Gastroesophageal sphincter (tissue), 4 donors: Measurements from ENCODE around the gene CIBAR2. TPM values are rescaled to one million over a fixed set of nuclear protein-coding genes. Genes with fewer than 3 reads are reported as not detected.

Experiments used
- ATAC-seq: fragments of 150-250 bp; one replicate; pipeline ENCODE4 v1.9.1; 2016; ENCODE audit warnings: mild to moderate bottlenecking, moderate library complexity
- H3K27ac ChIP-seq, 4 donors: fragments of 200-600 bp; sonication (generic) in 3 of 4; 1 replicate in 3 of 4; 2 replicates in 1 of 4; pipeline ENCODE4 v1.5.1; 2016 to 2019
- H3K27me3 ChIP-seq: fragments of 200-600 bp; sonication (generic); one replicate; pipeline ENCODE4 v1.5.1; 2019
- H3K36me3 ChIP-seq, 2 donors: fragments of 200-600 bp; sonication (generic); one replicate each; pipeline ENCODE4 v1.5.1; 2019; ENCODE audit warnings: control low read depth in 1 of 2
- H3K4me1 ChIP-seq, 3 donors: fragments of 200-600 bp; sonication (generic); 1 replicate in 2 of 3; 2 replicates in 1 of 3; pipeline ENCODE4 v1.5.1; 2016 to 2019; ENCODE audit warnings: control low read depth in 2 of 3
- H3K4me3 ChIP-seq, 2 donors: fragments of 200-600 bp; sonication (generic); one replicate each; pipeline ENCODE4 v1.5.1; 2019; ENCODE audit warnings: mild to moderate bottlenecking in 1 of 2, moderate library complexity in 1 of 2
- H3K9me3 ChIP-seq, 3 donors: fragments of 200-600 bp; sonication (generic); one replicate each; pipeline ENCODE4 v1.5.1; 2017 to 2019; ENCODE audit warnings: control low read depth in 2 of 3
- EP300 ChIP-seq: sonication (generic); formaldehyde crosslinking; IDR thresholded peaks from one replicate; pipeline ENCODE4 v1.6.1; 2017; ENCODE audit warnings: antibody characterized with exemption, mild to moderate bottlenecking
- POLR2A ChIP-seq, 2 donors: fragments of 450-650 bp; IDR thresholded peaks; one replicate each; pipeline ENCODE4 v1.6.1; 2017; ENCODE audit warnings: antibody characterized with exemption in 2 of 2, mild to moderate bottlenecking in 2 of 2, moderate library complexity in 1 of 2
- POLR2AphosphoS5 ChIP-seq: sonication (generic); formaldehyde crosslinking; IDR thresholded peaks from one replicate; pipeline ENCODE4 v1.6.1; 2017; ENCODE audit warnings: antibody characterized with exemption
- WGBS, 2 donors: methylation state at CpG; one replicate each; pipeline ENCODE4 v1.1.5; 2018; ENCODE audit warnings: low coverage in 1 of 2; 5-methylcytosine and 5-hydroxymethylcytosine counted together
- total RNA-seq, 4 donors: library from RNA; depleted of rRNA; stranded (reverse); fragments of >200 nt; gene quantifications; one replicate each; pipeline ENCODE4 v1.1.0, GENCODE V29; 2016
- TF ChIP-seq, protein P1 (sequence below), 4 experiments: fragments of 200-600 bp in 2 of 4; fragments of 450-650 bp in 2 of 4; sonication (generic) in 1 of 4; IDR thresholded peaks; one replicate each; pipeline ENCODE4 v1.5.1; 2017 to 2019; ENCODE audit warnings: antibody characterized with exemption in 4 of 4, mild to moderate bottlenecking in 2 of 4, moderate library complexity in 2 of 4

The CIBAR2 gene
- not detected for total RNA-seq

DNA sequence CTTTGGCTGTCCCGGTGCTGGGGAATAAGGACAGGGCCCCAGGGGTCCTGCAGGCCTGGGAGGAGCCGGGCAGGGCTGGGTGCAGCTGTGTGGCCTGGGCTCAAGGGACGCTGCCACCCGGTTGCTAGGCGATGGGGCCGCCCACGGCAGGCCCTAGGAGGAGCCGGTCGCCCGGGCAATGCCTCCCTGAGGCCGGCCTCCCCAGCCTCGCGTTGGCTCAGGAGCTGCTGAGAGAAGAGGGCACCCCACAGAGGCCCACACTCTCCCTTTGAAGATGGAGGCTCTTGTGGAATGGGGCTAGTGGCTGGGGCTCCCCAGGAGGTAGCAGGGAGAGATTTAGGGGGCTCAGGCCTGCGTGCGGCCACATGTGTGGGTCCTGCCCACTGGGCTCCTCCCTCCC lies at the start of gene CIBAR2:
Gene CIBAR2 (minus strand): TSS at position 109 of the 400 bp plus-strand sequence. CDS start 120 bp downstream, outside the sequence.
- Histone ChIP-seq H3K36me3 (no peaks in the 10 kb centered on the region), H3K4me3 (no peak within 1 kb of the TSS), H3K9me3 (no peaks in the 10 kb centered on the region), H3K4me1 (peaks cover 0 to 11% (median 0%) of the 10 kb centered on the region in 3 donors), H3K27me3 (no peaks in the 10 kb centered on the region), H3K27ac (no peak within 1 kb of the TSS)
- TF ChIP-seq POLR2A (IDR thresholded peaks at IDR 0.05), result no peak
- TF ChIP-seq, protein P1, sequence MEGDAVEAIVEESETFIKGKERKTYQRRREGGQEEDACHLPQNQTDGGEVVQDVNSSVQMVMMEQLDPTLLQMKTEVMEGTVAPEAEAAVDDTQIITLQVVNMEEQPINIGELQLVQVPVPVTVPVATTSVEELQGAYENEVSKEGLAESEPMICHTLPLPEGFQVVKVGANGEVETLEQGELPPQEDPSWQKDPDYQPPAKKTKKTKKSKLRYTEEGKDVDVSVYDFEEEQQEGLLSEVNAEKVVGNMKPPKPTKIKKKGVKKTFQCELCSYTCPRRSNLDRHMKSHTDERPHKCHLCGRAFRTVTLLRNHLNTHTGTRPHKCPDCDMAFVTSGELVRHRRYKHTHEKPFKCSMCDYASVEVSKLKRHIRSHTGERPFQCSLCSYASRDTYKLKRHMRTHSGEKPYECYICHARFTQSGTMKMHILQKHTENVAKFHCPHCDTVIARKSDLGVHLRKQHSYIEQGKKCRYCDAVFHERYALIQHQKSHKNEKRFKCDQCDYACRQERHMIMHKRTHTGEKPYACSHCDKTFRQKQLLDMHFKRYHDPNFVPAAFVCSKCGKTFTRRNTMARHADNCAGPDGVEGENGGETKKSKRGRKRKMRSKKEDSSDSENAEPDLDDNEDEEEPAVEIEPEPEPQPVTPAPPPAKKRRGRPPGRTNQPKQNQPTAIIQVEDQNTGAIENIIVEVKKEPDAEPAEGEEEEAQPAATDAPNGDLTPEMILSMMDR (IDR thresholded peaks at IDR 0.05), result no peak
- no peak for TF ChIP-seq EP300
- TF ChIP-seq POLR2AphosphoS5, result no peak
- ATAC-seq, result no peak
- WGBS, 2 donors, result no CpG with 5 or more reads among the region's 15 CpGs

DNA sequence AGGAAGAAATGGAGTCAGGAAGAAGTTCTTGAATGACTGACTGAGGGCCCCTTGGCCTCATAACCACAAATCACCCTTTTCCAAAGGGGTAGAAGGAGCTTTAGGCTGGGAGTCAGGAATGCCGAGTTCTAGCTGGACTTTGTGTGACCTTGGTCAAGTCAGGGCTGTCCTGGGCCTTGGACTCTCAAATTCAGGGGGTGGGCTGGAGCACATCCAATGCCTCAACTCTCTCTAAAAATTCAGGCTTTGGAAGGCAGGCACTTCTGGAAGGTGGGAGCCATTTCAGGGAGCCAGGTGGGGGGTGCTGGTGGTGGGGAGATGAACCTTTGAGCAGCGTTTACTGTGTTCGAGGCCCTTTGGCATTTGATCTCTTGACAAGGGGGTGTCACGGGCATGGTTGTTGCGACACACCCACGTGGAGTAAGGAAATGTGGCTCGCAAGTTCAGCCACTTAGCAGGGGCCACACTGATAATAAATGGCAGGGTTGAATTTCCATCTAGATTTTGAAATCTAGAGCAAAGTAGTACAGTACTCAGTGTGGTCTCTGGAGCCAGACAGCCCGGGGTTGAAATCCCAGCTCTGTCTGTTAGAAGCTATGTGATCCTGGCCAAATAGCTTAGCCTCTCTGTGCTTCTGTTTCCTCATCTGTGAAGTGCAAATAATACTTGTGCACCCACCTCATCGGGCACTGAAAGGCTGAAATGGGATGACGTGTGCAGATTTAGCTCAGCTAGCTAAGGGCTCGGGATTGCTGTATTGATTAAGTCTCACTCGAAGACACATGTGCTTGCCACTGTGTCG lies 47.1 kb upstream of the CIBAR2 start:
- H3K4me3 ChIP-seq, result no peak overlapping the region
- H3K27me3 ChIP-seq, result no peaks in the 10 kb centered on the region
- peaks cover 0 to 45% (median 30%) of the 10 kb centered on the region in 3 donors for H3K4me1 ChIP-seq
- no peak for ATAC-seq
- H3K9me3 ChIP-seq, result no peaks in the 10 kb centered on the region
- no peak for TF ChIP-seq EP300
- TF ChIP-seq, protein P1 (IDR thresholded peaks at IDR 0.05), result no peak
- no peak for TF ChIP-seq POLR2A (IDR thresholded peaks at IDR 0.05)
- TF ChIP-seq POLR2AphosphoS5, result no peak
- peak overlapping the region in 1 of 4 donors; percentile 2 for H3K27ac ChIP-seq
- no peaks in the 10 kb centered on the region for H3K36me3 ChIP-seq
- 71 to 89% methylated on average over 3 to 9 of the region's 13 CpGs for WGBS, 2 donors

DNA sequence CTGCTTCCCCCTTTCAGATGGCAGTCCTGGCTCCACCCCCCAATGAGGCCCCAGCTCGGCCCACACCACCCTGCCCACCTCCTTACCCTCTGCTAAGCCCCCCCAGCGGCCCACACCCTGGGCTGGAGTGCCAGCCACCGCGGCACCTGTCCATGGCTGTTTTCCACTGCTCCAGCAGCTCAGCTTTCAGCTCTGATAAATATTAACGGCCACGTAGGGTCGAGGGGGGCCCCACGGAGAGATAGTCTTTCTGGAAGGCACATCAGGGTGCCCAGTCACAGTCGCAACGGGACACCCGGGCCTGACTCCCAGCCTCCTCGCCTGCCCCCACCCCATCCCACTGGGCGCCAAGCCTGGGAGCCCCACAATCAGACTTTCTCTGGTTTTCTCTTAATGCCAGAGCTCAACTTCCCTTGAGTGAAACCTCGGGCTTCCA lies 46.5 kb upstream of the CIBAR2 start:
- Histone ChIP-seq H3K4me3 (no peak overlapping the region), H3K27me3 (no peaks in the 10 kb centered on the region), H3K27ac (peak overlapping the region in 1 of 4 donors; percentile 2), H3K4me1 (peaks cover 0 to 39% (median 30%) of the 10 kb centered on the region in 3 donors), H3K36me3 (no peaks in the 10 kb centered on the region), H3K9me3 (no peaks in the 10 kb centered on the region)
- ATAC-seq, result no peak
- WGBS, 2 donors, result no CpG with 5 or more reads among the region's 14 CpGs
- TF ChIP-seq, protein P1 (IDR thresholded peaks at IDR 0.05), result no peak
- no peak for TF ChIP-seq EP300
- TF ChIP-seq POLR2AphosphoS5, result no peak
- TF ChIP-seq POLR2A (IDR thresholded peaks at IDR 0.05), result no peak

DNA sequence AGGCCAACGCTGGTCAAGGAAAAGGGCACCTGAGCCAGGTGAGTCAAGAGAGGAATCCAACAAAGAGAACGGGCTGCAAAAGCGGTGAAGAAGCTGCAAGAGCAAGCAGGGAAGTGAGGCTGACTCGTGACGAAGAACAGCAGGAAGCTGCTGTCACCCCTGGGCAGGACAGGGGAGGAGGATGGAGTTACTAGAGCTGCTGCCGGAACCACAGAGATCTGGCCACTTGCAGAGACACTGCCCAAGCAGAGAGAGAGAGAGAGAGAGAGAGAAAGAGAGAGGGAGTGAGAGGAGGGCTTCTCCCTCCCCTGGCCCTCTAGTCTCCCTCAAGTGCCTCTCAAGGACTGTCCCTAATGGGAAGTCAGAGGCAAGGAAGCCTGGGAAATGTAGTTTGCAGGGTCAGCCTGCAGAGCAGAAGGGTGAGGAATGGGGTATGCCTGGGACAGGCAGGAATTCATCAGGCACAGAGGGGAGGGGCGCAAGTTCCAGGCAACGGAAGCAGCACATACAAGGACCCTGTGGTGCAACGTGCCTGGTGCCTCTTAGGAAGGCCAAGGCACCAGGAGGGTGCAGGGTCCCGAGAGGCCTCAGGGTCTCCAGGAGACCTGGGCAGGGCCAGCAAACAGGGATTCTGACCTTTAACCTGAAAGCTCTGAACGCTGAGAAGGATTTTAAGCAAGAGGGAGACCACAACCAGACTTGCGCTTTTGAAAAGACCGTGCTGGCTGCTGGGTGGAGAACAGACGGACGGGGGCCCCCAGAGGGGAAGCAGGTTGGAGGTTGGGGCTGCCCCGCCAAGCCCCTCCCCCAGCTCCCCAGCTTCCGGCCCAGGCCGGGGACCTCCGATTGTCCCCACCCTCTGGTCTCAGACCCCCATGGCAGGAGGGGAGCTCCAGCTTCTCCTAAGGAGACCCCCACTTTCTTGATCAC lies 45.8 kb upstream of the CIBAR2 start:
- Histone ChIP-seq H3K27me3 (no peaks in the 10 kb centered on the region), H3K4me1 (peaks cover 0 to 38% (median 23%) of the 10 kb centered on the region in 3 donors), H3K4me3 (no peak overlapping the region), H3K27ac (no peak overlapping the region), H3K36me3 (no peaks in the 10 kb centered on the region), H3K9me3 (no peaks in the 10 kb centered on the region)
- no peak for ATAC-seq
- 67 to 86% methylated on average over 9 to 12 of the region's 19 CpGs for WGBS, 2 donors
- no peak for TF ChIP-seq POLR2A (IDR thresholded peaks at IDR 0.05)
- TF ChIP-seq, protein P1 (IDR thresholded peaks at IDR 0.05), result no peak
- no peak for TF ChIP-seq POLR2AphosphoS5
- no peak for TF ChIP-seq EP300
